ENCODE measurements around the gene GBP2. TPM values are rescaled to one million over a fixed set of nuclear protein-coding genes. Genes with fewer than 3 reads are reported as not detected.
A peak's percentile ranks its signal among the peaks of the same experiment; 100 is the strongest.
"Not testable (repeated sequence)": the region's sequence is repeated elsewhere in the genome, so short reads cannot be mapped to it uniquely, and the experiment has no call there.

The GBP2 gene
- total RNA-seq, 1 donor = 55.0 TPM

GRCh38 chr1:89087241-89087640, 38.7 kb downstream of the GBP2 start:
- Histone ChIP-seq H3K4me1 (ENCODE audit: insufficient read depth, low read length) (no peaks in the 10 kb centered on the region), H3K27me3 (ENCODE audit: insufficient read depth, low read length) (no peaks in the 10 kb centered on the region), H4K20me1 (ENCODE audit: insufficient read depth, low read length) (no peaks in the 10 kb centered on the region), H3K9me3 (ENCODE audit: low read depth, low read length) (no peaks in the 10 kb centered on the region), H3K27ac (ENCODE audit: low read depth, low read length) (no peak overlapping the region), H3K36me3 (ENCODE audit: insufficient read depth, low read length) (no peaks in the 10 kb centered on the region), H2AFZ (ENCODE audit: low read length) (no peak overlapping the region), H3K4me3 (ENCODE audit: insufficient read depth, low read length) (no peak overlapping the region), H3K79me2 (ENCODE audit: insufficient read depth, low read length) (no peaks in the 10 kb centered on the region), H3K4me2 (ENCODE audit: insufficient read depth, low read length) (no peak overlapping the region)
- no peak for TF ChIP-seq CTCF (IDR thresholded peaks at IDR 0.05; ENCODE audit: extremely low read depth, low read depth, low read length)
- DNase-seq (ENCODE audit: insufficient read length, low spot score, missing footprints) = no peak

GRCh38 chr1:89085781-89086180, 40.1 kb downstream of the GBP2 start:
- Histone ChIP-seq H3K4me3 (ENCODE audit: insufficient read depth, low read length) (no peak overlapping the region), H3K9me3 (ENCODE audit: low read depth, low read length) (no peaks in the 10 kb centered on the region), H3K27me3 (ENCODE audit: insufficient read depth, low read length) (no peaks in the 10 kb centered on the region), H3K79me2 (ENCODE audit: insufficient read depth, low read length) (no peaks in the 10 kb centered on the region), H2AFZ (ENCODE audit: low read length) (no peak overlapping the region), H3K27ac (ENCODE audit: low read depth, low read length) (no peak overlapping the region), H3K36me3 (ENCODE audit: insufficient read depth, low read length) (no peaks in the 10 kb centered on the region), H3K4me2 (ENCODE audit: insufficient read depth, low read length) (no peak overlapping the region), H3K4me1 (ENCODE audit: insufficient read depth, low read length) (no peaks in the 10 kb centered on the region), H4K20me1 (ENCODE audit: insufficient read depth, low read length) (no peaks in the 10 kb centered on the region)
- TF ChIP-seq CTCF (IDR thresholded peaks at IDR 0.05; ENCODE audit: extremely low read depth, low read depth, low read length) = peak; percentile 78
- DNase-seq (ENCODE audit: insufficient read length, low spot score, missing footprints) = no peak

DNA sequence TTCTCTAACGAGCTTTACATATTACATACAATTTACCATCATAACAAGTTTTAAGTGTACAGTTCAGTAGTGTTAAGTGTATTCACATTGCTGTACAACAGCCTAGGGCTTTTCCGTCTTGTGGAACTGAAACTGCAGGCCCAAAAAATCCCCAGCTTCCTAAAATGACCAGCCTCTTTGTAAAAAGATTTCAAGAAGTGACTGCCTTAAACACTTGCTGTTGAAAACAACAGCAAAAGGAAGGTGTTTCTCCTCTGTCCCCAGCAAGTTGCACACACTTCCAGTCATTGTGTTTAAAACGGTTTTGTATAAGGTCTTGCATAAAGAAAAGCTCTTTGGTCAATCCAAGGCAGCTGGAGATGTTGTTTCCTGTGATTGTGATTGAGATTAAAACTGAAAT, 44.9 kb downstream of the GBP2 start:
- Histone ChIP-seq H2AFZ (ENCODE audit: low read length) (no peak overlapping the region), H3K4me1 (ENCODE audit: insufficient read depth, low read length) (no peaks in the 10 kb centered on the region), H3K4me2 (ENCODE audit: insufficient read depth, low read length) (no peak overlapping the region), H3K27ac (ENCODE audit: low read depth, low read length) (no peak overlapping the region), H3K4me3 (ENCODE audit: insufficient read depth, low read length) (no peak overlapping the region), H3K27me3 (ENCODE audit: insufficient read depth, low read length) (no peaks in the 10 kb centered on the region), H3K79me2 (ENCODE audit: insufficient read depth, low read length) (no peaks in the 10 kb centered on the region), H4K20me1 (ENCODE audit: insufficient read depth, low read length) (no peaks in the 10 kb centered on the region), H3K9me3 (ENCODE audit: low read depth, low read length) (no peaks in the 10 kb centered on the region), H3K36me3 (ENCODE audit: insufficient read depth, low read length) (no peaks in the 10 kb centered on the region)
- no peak for DNase-seq (ENCODE audit: insufficient read length, low spot score, missing footprints)
- no peak for TF ChIP-seq CTCF (IDR thresholded peaks at IDR 0.05; ENCODE audit: extremely low read depth, low read depth, low read length)

DNA sequence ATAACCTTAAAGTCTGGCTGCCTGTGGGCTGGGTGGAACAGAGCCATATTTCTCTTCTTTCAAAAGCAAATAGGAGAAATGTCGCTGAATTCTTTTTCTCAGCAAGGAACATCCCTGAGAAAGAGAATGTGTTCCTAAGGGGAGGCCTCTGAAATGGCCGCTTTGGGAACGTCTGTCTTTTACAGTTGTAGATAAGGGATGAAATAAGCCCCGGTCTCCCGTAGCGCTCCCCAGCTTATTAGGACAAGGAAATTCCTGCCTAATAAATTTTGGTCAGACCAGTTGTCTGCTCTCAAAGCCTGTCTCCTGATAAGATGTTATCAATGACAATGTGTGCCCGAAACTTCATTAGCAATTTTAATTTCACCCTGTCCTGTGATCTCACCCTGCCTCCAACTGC, 45.8 kb downstream of the GBP2 start:
- H3K27me3 ChIP-seq (ENCODE audit: insufficient read depth, low read length); H3K9me3 ChIP-seq (ENCODE audit: low read depth, low read length); H3K36me3 ChIP-seq (ENCODE audit: insufficient read depth, low read length); H3K4me1 ChIP-seq (ENCODE audit: insufficient read depth, low read length); H3K4me3 ChIP-seq (ENCODE audit: insufficient read depth, low read length); H3K79me2 ChIP-seq (ENCODE audit: insufficient read depth, low read length); H4K20me1 ChIP-seq (ENCODE audit: insufficient read depth, low read length); H2AFZ ChIP-seq (ENCODE audit: low read length); H3K4me2 ChIP-seq (ENCODE audit: insufficient read depth, low read length); DNase-seq (ENCODE audit: insufficient read length, low spot score, missing footprints); H3K27ac ChIP-seq (ENCODE audit: low read depth, low read length): not testable (repeated sequence)

GRCh38 chr1:89072466-89073065, 53.3 kb downstream of the GBP2 start:
- not testable (repeated sequence) for H4K20me1 ChIP-seq (ENCODE audit: insufficient read depth, low read length); H2AFZ ChIP-seq (ENCODE audit: low read length); H3K4me1 ChIP-seq (ENCODE audit: insufficient read depth, low read length); H3K4me3 ChIP-seq (ENCODE audit: insufficient read depth, low read length); H3K9me3 ChIP-seq (ENCODE audit: low read depth, low read length); H3K27me3 ChIP-seq (ENCODE audit: insufficient read depth, low read length); H3K36me3 ChIP-seq (ENCODE audit: insufficient read depth, low read length); H3K4me2 ChIP-seq (ENCODE audit: insufficient read depth, low read length); DNase-seq (ENCODE audit: insufficient read length, low spot score, missing footprints); H3K27ac ChIP-seq (ENCODE audit: low read depth, low read length); H3K79me2 ChIP-seq (ENCODE audit: insufficient read depth, low read length)
